GM18520 (cell line): ENCODE results near the gene ATF7IP.
"Not testable (repeated sequence)": the region's sequence is repeated elsewhere in the genome, so short reads cannot be mapped to it uniquely, and the experiment has no call there.

Experiments
- ATAC-seq: cut with Tn5 transposase; IDR thresholded peaks from one replicate; pipeline ENCODE4 v1.9.1; 2021; ENCODE audit not compliant: unreplicated experiment

The ATF7IP gene

GRCh38 chr12:14365294-14366208, at the start of gene ATF7IP:
Gene ATF7IP (plus strand): TSS chr12:14365682. CDS start chr12:14423916, 58,234 bp downstream.
- ATAC-seq = peak; percentile 42

- ATAC-seq = no peak
These were observed 47.9 kb upstream of the ATF7IP start for GRCh38 chr12:14317362-14318146.

DNA sequence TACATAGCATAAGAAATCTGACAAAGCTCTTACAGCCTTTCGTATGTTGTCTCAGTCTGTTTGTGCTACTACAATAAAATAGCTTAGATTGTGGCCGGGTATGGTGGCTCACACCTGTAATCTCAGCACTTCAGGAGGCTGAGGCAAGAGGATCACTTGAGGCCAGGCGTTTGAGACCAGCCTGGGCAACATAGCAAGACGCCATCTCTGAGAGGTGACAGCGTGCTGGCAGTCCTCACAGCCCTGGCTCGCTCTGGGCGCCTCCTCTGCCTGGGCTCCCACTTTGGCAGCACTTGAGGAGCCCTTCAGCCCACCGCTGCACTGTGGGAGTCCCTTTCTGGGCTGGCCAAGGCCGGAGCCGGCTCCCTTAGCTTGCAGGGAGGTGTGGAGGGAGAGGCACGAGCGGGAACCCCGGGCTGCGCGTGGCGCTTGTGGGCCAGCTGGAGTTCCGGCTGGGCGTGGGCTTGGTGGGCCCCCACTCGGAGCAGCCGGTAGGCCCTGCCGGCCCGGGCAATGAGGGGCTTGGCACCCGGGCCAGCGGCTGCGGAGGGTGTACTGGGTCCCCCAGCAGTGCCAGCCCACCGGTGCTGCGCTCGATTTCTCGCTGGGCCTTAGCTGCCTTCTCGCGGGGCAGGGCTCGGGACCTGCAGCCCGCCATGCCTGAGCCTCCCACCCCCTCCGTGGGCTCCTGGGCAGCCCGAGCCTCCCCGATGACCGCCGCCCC, 45.6 kb upstream of the ATF7IP start:
- ATAC-seq = not testable (repeated sequence)

DNA sequence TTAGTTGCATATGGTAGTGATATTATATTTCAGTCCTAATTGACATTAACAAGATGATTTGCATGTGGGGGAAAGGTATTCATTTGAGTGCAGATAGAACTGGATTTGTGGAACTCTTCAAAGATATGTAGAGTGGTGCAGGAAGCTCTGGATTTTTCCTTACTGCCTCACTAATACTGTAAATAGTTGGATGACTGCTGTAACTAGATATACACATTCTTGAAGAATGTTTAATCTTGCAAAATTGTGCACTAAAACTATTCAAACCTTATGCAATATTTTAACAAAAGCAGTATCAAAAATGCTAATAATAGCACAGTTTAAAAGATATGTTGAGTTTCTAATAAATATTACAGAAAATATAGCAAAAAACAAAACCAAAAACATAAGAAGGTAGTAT, 43.1 kb upstream of the ATF7IP start:
- ATAC-seq = no peak

DNA sequence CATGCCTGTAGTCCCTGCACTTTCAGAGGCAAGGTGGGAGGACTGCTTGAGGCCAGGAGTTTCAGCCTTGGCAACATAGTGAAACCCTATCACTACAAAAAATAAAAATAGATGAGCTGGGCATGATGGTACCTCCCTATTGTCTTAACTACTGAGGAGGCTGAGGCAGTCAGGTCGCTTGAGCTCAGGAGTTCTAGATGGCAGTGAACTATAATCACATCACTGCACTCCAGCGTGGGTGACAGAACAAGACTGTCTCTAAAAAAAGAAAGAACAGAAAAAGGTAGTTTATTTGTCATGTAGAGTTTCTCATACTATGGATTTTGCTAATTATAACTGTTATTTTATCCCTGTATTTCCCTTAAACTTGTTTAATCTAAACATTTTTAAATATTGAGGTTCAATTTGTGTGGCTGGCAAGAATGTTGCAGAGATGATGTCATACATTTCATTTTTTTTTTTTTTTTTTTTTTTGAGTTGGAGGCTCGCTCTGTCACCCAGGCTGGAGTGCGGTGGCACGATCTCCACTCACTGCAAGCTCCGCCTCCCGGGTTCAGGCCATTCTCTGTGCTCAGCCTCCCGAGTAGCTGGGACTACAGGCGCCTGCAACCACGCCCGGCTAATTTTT, 39.7 kb upstream of the ATF7IP start:
- no peak for ATAC-seq

GRCh38 chr12:14326699-14327098, 38.8 kb upstream of the ATF7IP start:
- ATAC-seq = no peak

- ATAC-seq = no peak
These were observed 37.8 kb upstream of the ATF7IP start for GRCh38 chr12:14327711-14328110.

GRCh38 chr12:14332482-14332881, 33.0 kb upstream of the ATF7IP start:
- ATAC-seq = no peak

DNA sequence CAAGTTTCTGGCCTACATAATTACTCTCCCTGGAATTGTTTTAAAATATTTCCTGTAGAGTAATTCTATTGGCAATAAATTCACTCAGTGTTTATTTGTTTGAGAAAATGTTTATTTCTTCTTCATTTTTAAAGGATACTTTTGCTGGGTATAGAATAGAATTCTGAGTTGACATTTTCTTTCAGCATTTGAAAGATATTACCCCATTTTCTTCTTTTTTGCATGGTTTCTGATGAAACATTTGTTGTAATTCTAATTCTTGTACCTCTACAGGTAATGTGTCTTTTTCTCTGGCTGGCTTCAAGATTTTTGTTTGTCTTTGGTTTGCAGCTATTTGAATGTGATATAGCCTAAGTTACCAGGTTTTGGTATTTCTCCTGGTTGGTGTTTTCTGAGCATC, 25.1 kb upstream of the ATF7IP start:
- ATAC-seq = no peak

DNA sequence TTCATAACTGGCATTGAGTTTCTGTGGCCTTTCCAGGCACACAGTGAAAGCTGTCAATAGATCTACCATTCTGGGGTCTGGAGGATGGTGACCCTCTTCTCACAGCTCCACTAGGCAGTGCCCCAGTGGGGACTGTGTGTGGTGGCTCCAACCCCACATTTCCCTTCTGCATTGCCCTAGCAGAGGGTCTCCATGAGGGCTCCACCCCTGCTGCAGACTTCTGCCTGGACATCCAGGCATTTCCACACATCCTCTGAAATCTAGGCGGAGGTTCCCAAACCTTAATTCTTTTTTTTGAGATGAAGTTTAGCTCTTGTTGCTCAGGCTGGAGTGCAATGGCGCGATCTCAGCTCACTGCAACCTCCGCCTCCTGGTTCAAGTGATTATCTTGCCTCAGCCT, 14.0 kb upstream of the ATF7IP start:
- ATAC-seq = not testable (repeated sequence)

- not testable (repeated sequence) for ATAC-seq
These were observed 13.4 kb upstream of the ATF7IP start for GRCh38 chr12:14352066-14352465.

- ATAC-seq = not testable (repeated sequence)
These were observed 10.8 kb upstream of the ATF7IP start for GRCh38 chr12:14354665-14355064.

GRCh38 chr12:14356147-14356546, 9.3 kb upstream of the ATF7IP start:
- no peak for ATAC-seq

DNA sequence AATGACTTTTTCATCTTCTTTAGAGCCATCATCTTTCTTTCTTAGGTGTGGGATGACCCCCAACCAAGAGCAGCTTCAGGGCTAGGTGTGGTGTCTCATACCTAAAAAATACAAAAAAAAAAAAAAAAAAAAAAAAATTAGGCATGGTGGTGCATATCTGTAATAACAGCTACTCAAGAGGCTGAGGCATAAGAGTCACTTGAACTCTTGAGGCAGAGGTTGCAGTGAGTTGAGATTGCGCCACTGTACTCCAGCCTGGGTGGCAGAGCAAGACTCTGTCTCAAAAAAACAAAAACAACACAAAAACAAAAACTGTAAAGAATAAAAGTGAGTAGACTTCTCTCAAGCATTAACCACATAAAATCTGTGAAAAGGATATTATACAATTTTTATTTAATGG, 8.0 kb upstream of the ATF7IP start:
- ATAC-seq = no peak

DNA sequence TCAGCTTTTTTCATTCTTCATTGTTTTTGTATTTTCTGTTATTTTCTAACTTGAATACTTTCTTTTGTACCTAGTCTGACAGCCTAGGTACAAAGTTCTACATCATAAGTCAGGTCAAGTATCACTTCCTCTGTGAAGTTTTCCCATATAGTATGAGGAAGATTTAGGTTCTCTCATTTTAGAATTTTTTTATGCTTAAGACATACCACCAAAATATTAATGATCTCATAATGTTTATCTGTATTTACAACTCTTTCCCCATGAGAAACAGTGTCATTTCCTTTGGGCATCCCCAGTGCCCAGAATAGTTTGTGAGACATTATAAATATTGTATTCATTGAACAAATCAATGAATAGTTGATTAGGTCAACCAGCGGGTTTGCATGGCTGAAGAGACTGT, 3.1 kb upstream of the ATF7IP start:
- ATAC-seq = peak; percentile 28

- no peak for ATAC-seq
These were observed 755 bp upstream of the ATF7IP start for GRCh38 chr12:14364583-14365271.

GRCh38 chr12:14366209-14367039, 942 bp downstream of the ATF7IP start:
- ATAC-seq = no peak

DNA sequence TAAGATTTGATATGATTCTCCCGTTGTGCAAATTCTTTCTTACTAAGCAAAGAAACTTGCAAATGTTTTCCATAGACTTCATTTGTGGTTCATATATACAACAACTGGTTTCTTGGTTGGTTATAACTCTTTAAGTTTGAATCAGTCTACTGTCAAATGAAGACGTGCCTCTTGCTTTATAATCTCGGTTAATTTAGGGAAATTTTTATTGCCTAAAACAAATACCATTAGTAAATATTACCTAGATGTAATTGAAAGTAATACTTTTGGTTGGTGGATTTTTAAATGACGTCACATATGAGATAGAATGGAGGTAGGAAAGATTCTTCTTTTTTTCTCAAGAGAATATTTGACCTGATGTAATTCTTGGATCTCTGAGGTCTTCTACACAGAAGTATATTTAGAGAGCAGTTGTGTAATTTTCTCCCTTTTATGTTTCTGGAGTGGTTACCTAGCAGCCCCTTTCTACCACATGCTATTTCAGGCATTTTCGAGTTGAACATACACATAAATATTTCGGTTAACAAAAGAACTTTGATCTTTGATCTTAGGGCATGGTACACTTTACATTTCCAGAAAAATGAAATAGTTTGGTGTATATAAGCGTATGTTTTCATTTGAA, 1.7 kb downstream of the ATF7IP start:
- ATAC-seq = peak; percentile 32

GRCh38 chr12:14369311-14369710, 3.8 kb downstream of the ATF7IP start:
- no peak for ATAC-seq
